HL-60 (cell line): ENCODE data around the gene LY6G5C.

Experiments used
- CTCF ChIP-seq: IDR thresholded peaks from one replicate; pipeline ENCODE4 v1.5.1; 2011; ENCODE audit warnings: low read length, control low read depth, inconsistent platforms; ENCODE audit not compliant: insufficient read depth
- TF ChIP-seq, protein P1 (sequence below): IDR thresholded peaks from 2 replicates; pipeline ENCODE4 v1.6.1; 2012; ENCODE audit warnings: low read depth; ENCODE audit not compliant: insufficient replicate concordance

DNA sequence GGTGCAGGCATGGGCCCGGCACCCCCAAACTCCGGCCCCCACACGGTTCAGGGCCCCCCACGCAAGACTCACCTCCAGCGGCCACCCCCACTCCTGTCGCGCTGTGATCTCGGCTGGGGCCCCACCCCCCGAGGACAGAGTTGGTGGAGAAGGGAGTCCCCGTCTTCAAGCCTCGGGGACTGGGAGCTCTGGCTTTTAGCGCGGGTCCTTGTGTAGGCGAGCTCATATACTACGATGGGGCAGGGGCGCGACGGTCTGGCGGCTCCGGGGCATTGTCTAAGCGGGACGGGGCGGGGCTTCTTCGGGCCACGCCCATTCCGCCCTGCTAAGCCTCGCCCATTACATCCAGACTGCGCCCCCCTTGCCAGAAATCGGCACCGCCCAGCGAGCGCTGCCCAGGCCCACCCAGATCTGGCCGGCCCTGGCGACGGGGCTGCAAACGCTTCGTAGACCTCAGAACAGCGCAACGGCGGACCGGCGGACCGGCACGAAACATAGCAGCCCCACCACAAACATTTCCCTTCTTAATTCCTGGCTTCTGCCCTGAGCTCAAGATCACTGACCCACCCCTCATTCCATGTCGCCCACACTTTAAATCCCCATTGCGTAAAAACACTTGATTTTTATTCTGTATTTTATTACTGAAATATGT, 49.2 kb upstream of the LY6G5C start:
- TF ChIP-seq, protein P1, sequence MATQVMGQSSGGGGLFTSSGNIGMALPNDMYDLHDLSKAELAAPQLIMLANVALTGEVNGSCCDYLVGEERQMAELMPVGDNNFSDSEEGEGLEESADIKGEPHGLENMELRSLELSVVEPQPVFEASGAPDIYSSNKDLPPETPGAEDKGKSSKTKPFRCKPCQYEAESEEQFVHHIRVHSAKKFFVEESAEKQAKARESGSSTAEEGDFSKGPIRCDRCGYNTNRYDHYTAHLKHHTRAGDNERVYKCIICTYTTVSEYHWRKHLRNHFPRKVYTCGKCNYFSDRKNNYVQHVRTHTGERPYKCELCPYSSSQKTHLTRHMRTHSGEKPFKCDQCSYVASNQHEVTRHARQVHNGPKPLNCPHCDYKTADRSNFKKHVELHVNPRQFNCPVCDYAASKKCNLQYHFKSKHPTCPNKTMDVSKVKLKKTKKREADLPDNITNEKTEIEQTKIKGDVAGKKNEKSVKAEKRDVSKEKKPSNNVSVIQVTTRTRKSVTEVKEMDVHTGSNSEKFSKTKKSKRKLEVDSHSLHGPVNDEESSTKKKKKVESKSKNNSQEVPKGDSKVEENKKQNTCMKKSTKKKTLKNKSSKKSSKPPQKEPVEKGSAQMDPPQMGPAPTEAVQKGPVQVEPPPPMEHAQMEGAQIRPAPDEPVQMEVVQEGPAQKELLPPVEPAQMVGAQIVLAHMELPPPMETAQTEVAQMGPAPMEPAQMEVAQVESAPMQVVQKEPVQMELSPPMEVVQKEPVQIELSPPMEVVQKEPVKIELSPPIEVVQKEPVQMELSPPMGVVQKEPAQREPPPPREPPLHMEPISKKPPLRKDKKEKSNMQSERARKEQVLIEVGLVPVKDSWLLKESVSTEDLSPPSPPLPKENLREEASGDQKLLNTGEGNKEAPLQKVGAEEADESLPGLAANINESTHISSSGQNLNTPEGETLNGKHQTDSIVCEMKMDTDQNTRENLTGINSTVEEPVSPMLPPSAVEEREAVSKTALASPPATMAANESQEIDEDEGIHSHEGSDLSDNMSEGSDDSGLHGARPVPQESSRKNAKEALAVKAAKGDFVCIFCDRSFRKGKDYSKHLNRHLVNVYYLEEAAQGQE: no peak
- no peak for TF ChIP-seq CTCF
